K562 treated with DMSO at 1 percent for 4 hours (cell line): ENCODE results near the gene ANKS6. TPM values are rescaled to one million over a fixed set of nuclear protein-coding genes. Genes with fewer than 3 reads are reported as not detected.

ENCODE experiments used
- total RNA-seq: library from RNA; unstranded; fragments of 300-600 nt; gene quantifications from 2 replicates; pipeline ENCODE4 v1.2.3, GENCODE V29; 2022; ENCODE audit not compliant: insufficient read depth

ANKS6 gene
- total RNA-seq, result 27.1 and 29.4 TPM in 2 replicates

GRCh38 chr9:98796364-98797101, at the start of gene ANKS6:
Gene ANKS6, minus strand, starts transcription at chr9:98796555. Its CDS starts 64 bp downstream, at chr9:98796491.

GRCh38 chr9:98807070-98807813, 10.9 kb upstream of the ANKS6 start, which contains the start of gene GALNT12:
Gene GALNT12, plus strand, starts transcription at chr9:98807670. Its CDS starts 29 bp downstream, at chr9:98807699.

GRCh38 chr9:98708933-98709911, 87.1 kb downstream of the ANKS6 start, which contains the start of gene GABBR2:
Gene GABBR2, minus strand, starts transcription at chr9:98708935. Its CDS starts 198 bp downstream, at chr9:98708737.

Other genes starting within 250 kb of the ANKS6 start
- 0.10 TPM in 1 of 2 replicates, not detected in the other for gene GABBR2, start 87.6 kb downstream of the ANKS6 start, total RNA-seq
- gene GALNT12, start 11.1 kb upstream of the ANKS6 start, total RNA-seq, result 49.3 and 51.7 TPM in 2 replicates
- 20.1 and 20.9 TPM in 2 replicates for gene COL15A1, start 147.4 kb upstream of the ANKS6 start, total RNA-seq